Measurements from ENCODE around the gene LIMA1.
"Not testable (repeated sequence)": the region's sequence is repeated elsewhere in the genome, so short reads cannot be mapped to it uniquely, and the experiment has no call there.

Gene LIMA1

GRCh38 chr12:50282721-50283228 is 545 bp downstream of the LIMA1 start:
- DNase-seq = peak; percentile 59

DNA sequence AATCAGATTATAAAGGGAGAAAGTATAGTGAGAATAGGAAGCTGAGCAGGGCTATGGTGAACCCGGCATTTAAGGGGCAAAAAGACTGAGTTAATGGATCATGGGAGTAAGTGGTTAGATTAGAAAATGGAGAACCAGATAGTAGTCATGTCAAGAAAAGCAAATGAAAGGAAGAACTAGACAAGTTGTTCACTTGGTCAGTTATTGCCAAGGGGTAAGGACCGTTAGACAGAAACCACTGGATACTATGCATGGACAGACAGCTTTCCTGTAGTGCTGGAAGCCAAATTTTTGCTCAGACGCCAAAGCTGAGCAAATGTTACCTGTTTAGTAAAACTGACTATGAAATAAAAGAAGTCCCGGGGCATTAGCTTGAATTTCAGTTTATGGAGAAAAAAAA is 3.8 kb downstream of the LIMA1 start:
- DNase-seq = no peak

- DNase-seq = no peak
Observed at GRCh38 chr12:50276912-50277671, 6.2 kb downstream of the LIMA1 start.

GRCh38 chr12:50276068-50276467 is 7.3 kb downstream of the LIMA1 start:
- DNase-seq = no peak

- no peak for DNase-seq
Observed at GRCh38 chr12:50275556-50275955, 7.8 kb downstream of the LIMA1 start.

GRCh38 chr12:50275127-50275526 is 8.2 kb downstream of the LIMA1 start:
- DNase-seq = not testable (repeated sequence)

DNA sequence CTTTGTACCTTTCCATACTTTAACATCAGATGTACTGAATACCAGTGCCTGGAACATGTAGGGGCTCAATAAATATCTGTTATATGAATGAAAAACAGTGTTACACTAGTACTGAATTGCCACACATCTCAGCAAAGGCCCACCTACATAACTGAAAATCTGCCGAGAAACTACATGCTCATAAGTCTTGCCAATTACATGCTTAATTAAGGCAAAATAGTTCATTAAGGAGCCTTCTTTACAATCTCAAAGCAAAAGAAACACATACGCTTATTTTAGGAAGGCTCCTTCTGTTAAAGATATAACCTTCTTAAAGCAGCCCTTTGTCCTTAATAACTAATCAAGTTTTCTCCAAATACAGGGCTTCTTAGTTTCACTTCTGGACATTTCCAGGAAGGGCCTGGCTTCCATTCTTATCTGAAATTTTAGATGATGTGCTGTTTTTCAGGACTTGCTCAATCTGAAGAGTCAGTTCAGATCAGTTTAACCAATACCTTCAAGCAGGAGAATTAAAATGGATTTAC is 11.5 kb downstream of the LIMA1 start:
- no peak for DNase-seq

GRCh38 chr12:50268482-50268881 is 14.8 kb downstream of the LIMA1 start:
- no peak for DNase-seq

DNA sequence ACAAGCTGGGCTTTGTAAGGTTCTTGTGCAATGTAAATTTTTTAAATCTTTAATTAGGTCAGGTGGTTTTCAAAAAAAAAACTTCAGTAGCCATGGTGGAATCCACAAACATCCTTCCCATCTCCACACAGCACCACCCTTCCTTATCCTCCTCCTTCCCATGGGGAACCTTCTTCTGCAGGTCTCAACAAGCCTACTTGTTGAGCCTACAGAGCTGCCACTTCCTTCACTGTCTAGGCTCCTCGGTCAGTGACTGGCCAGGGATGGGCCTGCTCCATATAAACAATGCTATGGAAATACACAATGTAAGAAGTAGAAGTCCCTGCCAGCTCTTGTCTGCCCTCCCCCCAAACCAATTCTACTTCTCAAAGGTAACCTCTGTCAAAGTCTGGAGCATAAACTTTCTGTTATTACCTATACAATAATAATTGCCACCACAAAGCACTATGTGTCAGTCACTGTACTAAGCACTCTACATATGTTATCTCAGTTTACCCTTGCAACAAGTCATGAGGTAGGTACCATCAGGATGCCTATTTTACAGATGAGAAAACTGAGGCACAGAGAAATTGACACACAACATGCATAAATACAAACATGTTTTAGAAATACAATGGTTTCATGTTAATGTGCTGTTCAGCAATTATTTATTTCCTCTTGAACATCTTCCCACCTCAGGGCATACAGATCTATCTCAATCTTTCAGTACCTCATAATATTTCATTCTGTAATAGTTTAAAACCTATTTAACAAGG is 17.4 kb downstream of the LIMA1 start:
- no peak for DNase-seq

GRCh38 chr12:50263832-50264231 is 19.5 kb downstream of the LIMA1 start:
- DNase-seq = no peak

DNA sequence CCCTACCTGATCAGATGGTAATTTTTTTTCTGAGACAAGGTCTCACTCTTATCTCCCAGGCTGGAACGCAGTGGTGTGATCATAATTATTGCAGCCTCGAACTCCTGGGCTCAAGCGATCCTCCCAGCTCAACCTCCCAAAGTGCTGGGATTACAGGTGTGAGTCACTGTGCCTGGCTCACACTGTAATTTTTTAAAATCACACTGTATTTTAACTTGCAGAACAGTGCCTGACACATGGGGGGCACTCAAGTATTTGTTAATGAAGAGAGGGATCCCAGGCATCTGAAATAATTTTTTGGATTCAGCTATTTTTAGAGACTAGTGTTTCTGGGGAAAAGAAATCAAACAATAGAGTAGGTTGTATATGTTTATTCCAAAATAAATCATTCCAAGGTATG is 21.7 kb downstream of the LIMA1 start:
- no peak for DNase-seq

GRCh38 chr12:50258167-50258551 is 25.2 kb downstream of the LIMA1 start:
- no peak for DNase-seq

DNA sequence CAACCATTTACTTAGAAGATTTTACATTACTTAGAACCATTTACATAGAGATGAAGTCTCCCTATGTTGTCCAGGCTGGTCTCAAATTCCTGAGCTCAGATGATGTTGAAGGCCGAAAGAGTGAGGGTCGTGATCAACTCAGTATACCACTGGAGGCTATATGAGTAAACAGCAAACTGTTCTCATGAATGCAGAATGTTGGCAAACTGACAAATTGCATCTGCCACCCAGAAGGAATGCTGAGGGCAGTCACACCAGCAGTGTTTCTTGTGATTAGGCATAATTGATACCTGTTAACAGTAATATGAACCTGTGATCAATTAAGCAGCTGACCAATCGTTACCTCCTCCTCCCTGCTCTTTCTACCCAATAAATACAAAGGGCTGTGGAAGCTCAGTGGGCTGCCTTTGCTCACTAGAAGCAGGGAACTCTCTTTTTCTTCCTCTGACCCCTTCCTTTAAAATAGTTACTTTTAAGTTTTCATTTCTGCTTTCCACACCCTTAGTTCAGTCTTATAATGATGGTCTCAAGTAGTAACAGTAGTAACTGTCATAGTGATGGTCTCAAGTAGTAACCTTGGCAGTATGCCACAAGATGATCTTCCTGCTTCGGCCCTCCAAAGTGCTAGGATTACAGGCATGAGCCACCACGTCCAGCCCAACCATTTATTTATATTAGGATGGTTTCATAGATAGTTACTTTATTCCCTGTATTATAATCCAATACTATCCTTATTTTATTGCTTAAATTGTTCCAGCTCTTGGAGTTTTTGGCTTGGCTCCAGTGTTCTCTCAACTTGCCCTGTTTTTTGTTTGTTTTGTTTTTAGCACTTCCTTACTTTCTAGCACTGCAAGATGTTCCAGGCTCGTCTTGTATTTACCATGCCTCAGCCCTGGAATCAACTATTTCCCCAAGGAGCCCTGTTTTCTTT is 25.8 kb downstream of the LIMA1 start:
- no peak for DNase-seq

GRCh38 chr12:50256761-50257160 is 26.6 kb downstream of the LIMA1 start:
- DNase-seq = no peak

GRCh38 chr12:50252977-50253602 is 30.2 kb downstream of the LIMA1 start:
- no peak for DNase-seq

DNA sequence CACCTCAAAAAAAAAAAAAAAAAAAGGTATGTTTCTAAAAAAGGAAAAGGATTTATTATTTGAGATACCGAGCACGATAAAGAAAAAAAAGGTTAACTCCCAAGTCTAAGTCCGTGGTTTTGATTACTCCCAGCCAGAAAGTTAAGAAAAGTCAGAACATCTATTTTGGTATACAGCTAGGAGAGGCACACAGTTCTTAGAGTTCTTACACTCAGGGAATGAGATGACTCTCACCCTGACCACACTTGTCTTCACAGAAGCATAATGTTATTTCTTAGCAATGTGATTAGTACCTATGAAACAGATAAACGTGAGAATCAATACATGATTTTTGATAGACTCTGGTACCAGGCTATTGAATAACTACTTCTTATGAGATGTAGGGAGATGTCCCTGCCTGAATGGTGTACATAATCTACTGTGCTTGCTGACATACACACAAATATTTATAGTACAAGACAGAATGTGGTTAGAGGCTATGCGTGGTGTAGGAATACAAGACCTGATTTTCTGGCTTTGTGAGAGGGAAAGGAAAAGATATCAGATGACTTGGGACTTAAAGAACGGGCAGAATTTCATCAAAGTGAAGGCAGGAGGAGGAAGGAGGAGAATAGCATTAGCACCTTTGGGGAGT is 31.6 kb downstream of the LIMA1 start:
- no peak for DNase-seq

- DNase-seq = no peak
Observed at GRCh38 chr12:50249464-50250182, 33.7 kb downstream of the LIMA1 start.

DNA sequence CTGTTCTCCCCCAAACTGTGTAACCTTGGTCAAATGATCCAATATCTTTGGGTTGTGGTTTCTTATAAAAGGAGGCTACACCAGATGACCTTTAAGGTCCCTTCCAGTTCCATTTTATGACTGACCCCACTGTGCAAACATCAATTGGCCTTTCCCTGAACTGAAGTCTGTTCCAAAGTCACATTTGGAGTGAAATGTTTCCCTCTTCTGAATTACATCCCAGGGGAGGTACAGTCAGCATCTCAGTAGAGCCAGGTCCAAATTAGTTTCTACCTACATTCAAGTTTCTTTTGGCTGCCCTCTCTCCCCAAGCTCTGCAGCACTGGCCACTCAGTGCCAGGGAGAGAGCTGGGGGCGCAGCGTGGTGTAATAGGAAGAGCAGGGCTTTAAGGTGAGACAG is 34.4 kb downstream of the LIMA1 start:
- DNase-seq = no peak

DNA sequence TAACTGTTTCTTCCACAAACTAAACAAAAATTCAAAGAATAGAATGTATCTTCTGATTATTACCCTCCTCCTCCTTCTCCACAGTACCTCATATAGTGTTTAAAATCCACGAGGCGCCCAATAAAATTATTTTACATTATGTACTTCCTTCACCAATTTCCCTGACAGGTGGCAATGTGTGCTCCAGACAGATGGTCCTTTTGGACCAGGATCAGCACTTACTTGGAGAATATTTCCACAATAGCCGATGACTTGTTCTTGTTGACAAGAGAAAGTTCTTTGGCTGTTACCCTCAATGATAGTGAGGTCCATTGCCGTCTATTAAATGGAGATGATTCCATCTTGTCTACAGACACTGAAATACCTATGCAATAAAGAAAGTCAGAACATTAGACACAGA is 34.9 kb downstream of the LIMA1 start:
- no peak for DNase-seq

GRCh38 chr12:50247665-50248064 is 35.7 kb downstream of the LIMA1 start:
- not testable (repeated sequence) for DNase-seq
